GM19025 (cell line): Measurements from ENCODE around the gene COA1.
"Not testable (repeated sequence)": the region's sequence is repeated elsewhere in the genome, so short reads cannot be mapped to it uniquely, and the experiment has no call there.

Experiments
- ATAC-seq: cut with Tn5 transposase; IDR thresholded peaks from one replicate; pipeline ENCODE4 v1.9.1; 2021; ENCODE audit warnings: mild to moderate bottlenecking, low read depth, moderate library complexity; ENCODE audit not compliant: unreplicated experiment

The COA1 gene

GRCh38 chr7:43609097-43609496, 120.2 kb downstream of the COA1 start:
- ATAC-seq, result no peak

GRCh38 chr7:43604251-43604650, 125.1 kb downstream of the COA1 start:
- ATAC-seq, result no peak

- ATAC-seq, result no peak
These were observed 127.1 kb downstream of the COA1 start for GRCh38 chr7:43602256-43602655.

- no peak for ATAC-seq
These were observed 129.3 kb downstream of the COA1 start for GRCh38 chr7:43600056-43600455.

GRCh38 chr7:43596426-43596825, 132.9 kb downstream of the COA1 start:
- not testable (repeated sequence) for ATAC-seq

GRCh38 chr7:43594020-43594419, 135.3 kb downstream of the COA1 start:
- ATAC-seq, result no peak

- no peak for ATAC-seq
These were observed 136.3 kb downstream of the COA1 start for GRCh38 chr7:43593010-43593409.

- no peak for ATAC-seq
These were observed 137.0 kb downstream of the COA1 start for GRCh38 chr7:43592326-43592725.

- ATAC-seq, result no peak
These were observed 137.7 kb downstream of the COA1 start for GRCh38 chr7:43591558-43592180.

- ATAC-seq, result peak; percentile 61
These were observed 138.3 kb downstream of the COA1 start for GRCh38 chr7:43590862-43591557.

- ATAC-seq, result no peak
These were observed 139.6 kb downstream of the COA1 start for GRCh38 chr7:43589728-43590127.
